GM12878 (cell line): ENCODE data around the gene MRRF. TPM values are rescaled to one million over a fixed set of nuclear protein-coding genes. Genes with fewer than 3 reads are reported as not detected.

Source experiments
- ATAC-seq: fragments of 200-7000 bp; cut with Tn5 transposase; 3 replicates; pipeline ENCODE4 v1.9.1; 2020; ENCODE audit warnings: mild to moderate bottlenecking, moderate library complexity
- BruUV-seq: library from RNA; stranded (reverse); fragments of 400-500 nt; replicated peaks from 2 replicates; lab custom pipeline; 2021; lab: Mats Ljungman, UMichigan
- CTCF ChIA-PET: fragments of 300-600 bp; sonication (Branson Sonifier 250); formaldehyde crosslinking; extraction: SDS; loops from one replicate; lab custom pipeline; 2021; ENCODE audit warnings: inconsistent platforms; lab: Yijun Ruan, JAX
- POLR2A ChIA-PET: fragments of 350-600 bp; formaldehyde crosslinking; extraction: SDS; loops from one replicate; lab custom pipeline; 2021; ENCODE audit warnings: inconsistent platforms; lab: Charles Lee
- RAD21 ChIA-PET: fragments of 300-600 bp; sonication (Branson Sonifier 250); formaldehyde crosslinking; loops from one replicate; lab custom pipeline; 2023; ENCODE audit warnings: antibody characterized with exemption; ENCODE audit not compliant: unreplicated experiment; lab: Charles Lee
- SMC1A ChIA-PET: fragments of 300-600 bp; sonication (Branson Sonifier 250); formaldehyde crosslinking; loops from one replicate; lab custom pipeline; 2023; ENCODE audit not compliant: unreplicated experiment, uncharacterized antibody; lab: Charles Lee
- DNase-seq: peaks from one replicate; pipeline ENCODE4 v3.0.0-alpha.2; 2011; ENCODE audit warnings: low read depth, low spot score
- FAIRE-seq: peaks from 3 replicates; lab custom pipeline; 2011; peaks lifted over from hg19 to GRCh38; lab: Jason Lieb, UNC
- H2AFZ ChIP-seq: 2 replicates; pipeline ENCODE4 v1.6.0; 2011; ENCODE audit warnings: low read depth, low read length, control low read depth; ENCODE audit not compliant: control insufficient read depth
- H3K27ac ChIP-seq: 2 replicates; pipeline ENCODE4 v1.5.1; 2011; ENCODE audit warnings: control low read depth; ENCODE audit not compliant: control insufficient read depth, insufficient read depth
- H3K27me3 ChIP-seq, 2 experiments: replicated peaks in 1 of 2; 2 replicates each; pipeline versions ENCODE4 v1.6.0 to v1.6.1; 2011; ENCODE audit warnings: low read length in 1 of 2; ENCODE audit not compliant: control insufficient read depth in 2 of 2, insufficient read depth in 2 of 2
- H3K36me3 ChIP-seq, 2 experiments: 2 replicates each; pipeline ENCODE4 v1.5.1; 2011; ENCODE audit warnings: low read length in 1 of 2; ENCODE audit not compliant: control insufficient read depth in 2 of 2, insufficient read depth in 2 of 2
- H3K4me1 ChIP-seq: 2 replicates; pipeline ENCODE4 v1.6.1; 2011; ENCODE audit warnings: mild to moderate bottlenecking, low read length, moderate library complexity, mixed read lengths; ENCODE audit not compliant: control insufficient read depth, insufficient read depth
- H3K4me2 ChIP-seq: 2 replicates; pipeline ENCODE4 v1.6.0; 2011; ENCODE audit warnings: control low read depth; ENCODE audit not compliant: control insufficient read depth, insufficient read depth
- H3K4me3 ChIP-seq: fragments of 200-600 bp; sonication (generic); 2 replicates; pipeline ENCODE4 v1.5.1; 2016
- H3K79me2 ChIP-seq: 2 replicates; pipeline ENCODE4 v1.6.0; 2011; ENCODE audit warnings: low read length; ENCODE audit not compliant: control insufficient read depth, insufficient read depth
- H3K9ac ChIP-seq: 2 replicates; pipeline ENCODE4 v1.8.0; 2011; ENCODE audit warnings: low read length, control low read depth, mixed read lengths; ENCODE audit not compliant: control insufficient read depth, insufficient read depth
- H3K9me3 ChIP-seq: replicated peaks from 3 replicates; pipeline ENCODE4 v1.5.1; 2011; ENCODE audit warnings: mild to moderate bottlenecking, low read length; ENCODE audit not compliant: control insufficient read depth, insufficient read depth
- H4K20me1 ChIP-seq: 2 replicates; pipeline ENCODE4 v1.6.0; 2011; ENCODE audit not compliant: control insufficient read depth, insufficient read depth
- CBX5 ChIP-seq: sonication (generic); IDR thresholded peaks from 2 replicates; pipeline ENCODE4 v1.6.1; 2016; ENCODE audit warnings: low read depth, moderate library complexity, mild to moderate bottlenecking, inconsistent platforms
- EED ChIP-seq: sonication (generic); IDR thresholded peaks from 2 replicates; pipeline ENCODE4 v1.6.1; 2016; ENCODE audit warnings: antibody characterized with exemption, low read depth
- EZH2 ChIP-seq: IDR thresholded peaks from 2 replicates; pipeline ENCODE4 v1.6.1; 2012; ENCODE audit warnings: low read depth, mild to moderate bottlenecking, control low read depth, inconsistent platforms, low read length, borderline replicate concordance; ENCODE audit not compliant: control insufficient read depth
- HCFC1 ChIP-seq: fragments of 150-350 bp; IDR thresholded peaks from 2 replicates; pipeline ENCODE4 v1.6.1; 2014; ENCODE audit warnings: low read length
- IKZF2 ChIP-seq, 2 experiments: fragments of 450-650 bp; IDR thresholded peaks; 2 replicates each; pipeline ENCODE4 v1.6.1; 2017; ENCODE audit warnings: mild to moderate bottlenecking in 2 of 2, moderate library complexity in 2 of 2
- MTA3 ChIP-seq: IDR thresholded peaks from 2 replicates; pipeline ENCODE4 v1.6.1; 2012; ENCODE audit warnings: low read length, inconsistent platforms, borderline replicate concordance
- PAX8 ChIP-seq: fragments of 450-650 bp; IDR thresholded peaks from 2 replicates; pipeline ENCODE4 v1.6.1; 2017; ENCODE audit warnings: mild to moderate bottlenecking, moderate library complexity
- RAD21 ChIP-seq: IDR thresholded peaks from 2 replicates; pipeline ENCODE4 v1.6.1; 2011; ENCODE audit warnings: mild to moderate bottlenecking, low read depth, low read length, moderate library complexity; ENCODE audit not compliant: insufficient read depth
- YBX1 ChIP-seq: fragments of 450-650 bp; IDR thresholded peaks from 2 replicates; pipeline ENCODE4 v1.6.1; 2016; ENCODE audit warnings: antibody characterized with exemption
- WGBS: methylation state at CpG from one replicate; pipeline ENCODE4 v1.1.6; 2016; ENCODE audit warnings: low lambda C conversion rate; ENCODE audit not compliant: insufficient replicate concordance, insufficient coverage; ENCODE audit errors: missing lambda C conversion rate; 5-methylcytosine and 5-hydroxymethylcytosine counted together
- in situ Hi-C: fragments of 300-500 bp; cut with MboI; formaldehyde crosslinking; loops from 9 replicates; pipeline ENCODE4 v1.14.3; 2018; ENCODE audit warnings: mixed read lengths
- intact Hi-C: fragments of 100-400 bp; cut with micrococcal nuclease; formaldehyde crosslinking; loops from one replicate; pipeline ENCODE4 v1.14.2; 2022; ENCODE audit not compliant: unreplicated experiment
- polyA plus RNA-seq, 11 experiments: library from polyadenylated mRNA; depleted of rRNA in 4 of 11; unstranded in 6 of 11; stranded (reverse) in 5 of 11; fragments of >200 nt; fragmentation: Nextera tagmentation in 4 of 11; fragmentation: Illumina TruSeq in 1 of 11; extraction: Ambion mirVana in 4 of 11; extraction: Trizol in 1 of 11; gene quantifications; 1 replicate in 1 of 11; 2 replicates in 10 of 11; pipeline versions ENCODE4 v1.2.1 to v1.2.3, GENCODE V29; 2011 to 2016; ENCODE audit warnings: inconsistent platforms in 2 of 11, missing spikeins in 2 of 11, low read depth in 1 of 11
- total RNA-seq, 4 experiments: library from RNA; depleted of rRNA in 3 of 4; stranded (reverse); fragments of >200 nt in 3 of 4; fragmentation: Illumina TruSeq in 1 of 4; extraction: Trizol in 1 of 4; gene quantifications; 2 replicates each; pipeline versions ENCODE4 v1.2.1 to v1.2.3, GENCODE V29; 2013 to 2021
- TF ChIP-seq, protein P1 (sequence below): fragments of 450-650 bp; IDR thresholded peaks from 2 replicates; pipeline ENCODE4 v1.6.1; 2018; ENCODE audit warnings: borderline replicate concordance, mild to moderate bottlenecking; ENCODE audit not compliant: partially characterized antibody
- TF ChIP-seq, protein P2 (sequence below): IDR thresholded peaks from 2 replicates; pipeline ENCODE4 v1.6.1; 2012; ENCODE audit warnings: improper control_type of control experiment, low read depth, low read length; ENCODE audit not compliant: insufficient replicate concordance

MRRF gene
- total and polyA plus RNA-seq, 10 of the 15 experiments (the other 5 are each of a cell fraction or from before 2014, with no cell fraction given), result 64.8 to 112 (median 76.4) TPM

DNA sequence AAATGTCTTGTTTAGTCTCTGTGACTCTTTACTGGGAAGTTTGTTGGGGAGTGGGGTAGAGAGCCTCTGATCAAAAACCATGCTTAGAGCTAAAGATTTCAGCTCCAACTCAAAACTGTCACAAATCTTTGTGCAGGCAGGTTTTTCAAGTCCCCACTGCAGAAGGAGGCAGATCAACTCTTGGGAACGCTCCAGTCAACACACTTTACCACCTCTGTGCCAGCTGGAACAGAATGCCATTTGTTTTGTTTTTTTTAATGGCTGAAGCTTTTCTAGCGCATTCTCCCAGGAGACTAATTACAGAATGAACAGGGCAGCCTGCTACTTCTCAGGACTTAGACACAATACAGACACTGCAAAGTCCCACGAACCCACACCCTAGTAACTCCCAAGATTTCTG is 18.0 kb upstream of the MRRF start:
- SMC1A ChIA-PET, result interaction anchor here (0.5 to 1.0 kb wide), 2 partner anchors 18 to 1395 kb away, joined by 3 to 4 read pairs; partner anchors contain the start of genes MRRF and RBM18
- intact Hi-C loops (no loop called here), in situ Hi-C loops (no loop called here)
- WGBS, result 100% methylated on average over 3 of the region's 3 CpGs
- BruUV-seq, result no TSS peak
- FAIRE-seq (no peak), DNase-seq (no peak), ATAC-seq (no peak)
- no peak overlapping the region for H3K9ac ChIP-seq
- no peak overlapping the region for H3K27ac ChIP-seq
- no peak overlapping the region for H3K4me2 ChIP-seq
- RAD21 ChIA-PET, result no interaction called here
- POLR2A ChIA-PET, result no interaction called here
- no peaks in the 10 kb centered on the region for H3K4me1 ChIP-seq
- CTCF ChIA-PET, result no interaction called here
- H3K27me3 ChIP-seq, result no peaks in the 10 kb centered on the region
- no peaks in the 10 kb centered on the region for H3K79me2 ChIP-seq
- no peaks in the 10 kb centered on the region for H4K20me1 ChIP-seq
- peaks cover 2 to 19% of the 10 kb centered on the region in 2 experiments for H3K36me3 ChIP-seq
- no peak overlapping the region for H2AFZ ChIP-seq
- no peaks in the 10 kb centered on the region for H3K9me3 ChIP-seq
- TF ChIP-seq, protein P1, sequence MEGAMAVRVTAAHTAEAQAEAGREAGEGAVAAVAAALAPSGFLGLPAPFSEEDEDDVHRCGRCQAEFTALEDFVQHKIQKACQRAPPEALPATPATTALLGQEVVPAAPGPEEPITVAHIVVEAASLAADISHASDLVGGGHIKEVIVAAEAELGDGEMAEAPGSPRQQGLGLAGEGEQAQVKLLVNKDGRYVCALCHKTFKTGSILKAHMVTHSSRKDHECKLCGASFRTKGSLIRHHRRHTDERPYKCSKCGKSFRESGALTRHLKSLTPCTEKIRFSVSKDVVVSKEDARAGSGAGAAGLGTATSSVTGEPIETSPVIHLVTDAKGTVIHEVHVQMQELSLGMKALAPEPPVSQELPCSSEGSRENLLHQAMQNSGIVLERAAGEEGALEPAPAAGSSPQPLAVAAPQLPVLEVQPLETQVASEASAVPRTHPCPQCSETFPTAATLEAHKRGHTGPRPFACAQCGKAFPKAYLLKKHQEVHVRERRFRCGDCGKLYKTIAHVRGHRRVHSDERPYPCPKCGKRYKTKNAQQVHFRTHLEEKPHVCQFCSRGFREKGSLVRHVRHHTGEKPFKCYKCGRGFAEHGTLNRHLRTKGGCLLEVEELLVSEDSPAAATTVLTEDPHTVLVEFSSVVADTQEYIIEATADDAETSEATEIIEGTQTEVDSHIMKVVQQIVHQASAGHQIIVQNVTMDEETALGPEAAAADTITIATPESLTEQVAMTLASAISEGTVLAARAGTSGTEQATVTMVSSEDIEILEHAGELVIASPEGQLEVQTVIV, result no peak
- TF ChIP-seq EED, result no peak
- TF ChIP-seq, protein P2, sequence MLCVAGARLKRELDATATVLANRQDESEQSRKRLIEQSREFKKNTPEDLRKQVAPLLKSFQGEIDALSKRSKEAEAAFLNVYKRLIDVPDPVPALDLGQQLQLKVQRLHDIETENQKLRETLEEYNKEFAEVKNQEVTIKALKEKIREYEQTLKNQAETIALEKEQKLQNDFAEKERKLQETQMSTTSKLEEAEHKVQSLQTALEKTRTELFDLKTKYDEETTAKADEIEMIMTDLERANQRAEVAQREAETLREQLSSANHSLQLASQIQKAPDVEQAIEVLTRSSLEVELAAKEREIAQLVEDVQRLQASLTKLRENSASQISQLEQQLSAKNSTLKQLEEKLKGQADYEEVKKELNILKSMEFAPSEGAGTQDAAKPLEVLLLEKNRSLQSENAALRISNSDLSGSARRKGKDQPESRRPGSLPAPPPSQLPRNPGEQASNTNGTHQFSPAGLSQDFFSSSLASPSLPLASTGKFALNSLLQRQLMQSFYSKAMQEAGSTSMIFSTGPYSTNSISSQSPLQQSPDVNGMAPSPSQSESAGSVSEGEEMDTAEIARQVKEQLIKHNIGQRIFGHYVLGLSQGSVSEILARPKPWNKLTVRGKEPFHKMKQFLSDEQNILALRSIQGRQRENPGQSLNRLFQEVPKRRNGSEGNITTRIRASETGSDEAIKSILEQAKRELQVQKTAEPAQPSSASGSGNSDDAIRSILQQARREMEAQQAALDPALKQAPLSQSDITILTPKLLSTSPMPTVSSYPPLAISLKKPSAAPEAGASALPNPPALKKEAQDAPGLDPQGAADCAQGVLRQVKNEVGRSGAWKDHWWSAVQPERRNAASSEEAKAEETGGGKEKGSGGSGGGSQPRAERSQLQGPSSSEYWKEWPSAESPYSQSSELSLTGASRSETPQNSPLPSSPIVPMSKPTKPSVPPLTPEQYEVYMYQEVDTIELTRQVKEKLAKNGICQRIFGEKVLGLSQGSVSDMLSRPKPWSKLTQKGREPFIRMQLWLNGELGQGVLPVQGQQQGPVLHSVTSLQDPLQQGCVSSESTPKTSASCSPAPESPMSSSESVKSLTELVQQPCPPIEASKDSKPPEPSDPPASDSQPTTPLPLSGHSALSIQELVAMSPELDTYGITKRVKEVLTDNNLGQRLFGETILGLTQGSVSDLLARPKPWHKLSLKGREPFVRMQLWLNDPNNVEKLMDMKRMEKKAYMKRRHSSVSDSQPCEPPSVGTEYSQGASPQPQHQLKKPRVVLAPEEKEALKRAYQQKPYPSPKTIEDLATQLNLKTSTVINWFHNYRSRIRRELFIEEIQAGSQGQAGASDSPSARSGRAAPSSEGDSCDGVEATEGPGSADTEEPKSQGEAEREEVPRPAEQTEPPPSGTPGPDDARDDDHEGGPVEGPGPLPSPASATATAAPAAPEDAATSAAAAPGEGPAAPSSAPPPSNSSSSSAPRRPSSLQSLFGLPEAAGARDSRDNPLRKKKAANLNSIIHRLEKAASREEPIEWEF, result no peak
- TF ChIP-seq PAX8, result no peak
- no peak for TF ChIP-seq RAD21
- TF ChIP-seq HCFC1, result no peak
- no peak for TF ChIP-seq CBX5
- no peak for TF ChIP-seq YBX1
- TF ChIP-seq IKZF2 (IDR thresholded peaks at IDR 0.05), result no peak
- no peak for TF ChIP-seq EZH2
- no peak for TF ChIP-seq MTA3
- no peak overlapping the region for H3K4me3 ChIP-seq
